A549 treated with CpdA at 1 μM for 4 hours (cell line): ENCODE data around the gene ZNF20. TPM values are rescaled to one million over a fixed set of nuclear protein-coding genes. Genes with fewer than 3 reads are reported as not detected.

Experiments
- total RNA-seq: library from RNA; stranded (reverse); fragments of 200-300 nt; extraction: Qiagen RNA extraction; gene quantifications from 5 replicates; pipeline ENCODE4 v1.2.3, GENCODE V29; 2022; ENCODE audit warnings: low read depth

The ZNF20 gene
- total RNA-seq = 0.20 TPM in 1 of 5 replicates, not detected in the others

GRCh38 chr19:12139885-12140544 lies at the start of gene ZNF20:
ZNF20 (minus strand) TSS chr19:12140350; CDS start chr19:12140182, 168 bp downstream.

GRCh38 chr19:12162882-12163806 lies 23.0 kb upstream of the ZNF20 start, which contains the start of gene ZNF136:
ZNF136 (plus strand) TSS chr19:12163096; CDS start chr19:12163204, 108 bp downstream.

GRCh38 chr19:12156223-12157058 lies 16.3 kb upstream of the ZNF20 start, which contains the start of gene ZNF625:
ZNF625 (minus strand) TSS chr19:12156734; CDS start chr19:12156558, 176 bp downstream.

Other genes with a start within 250 kb of the ZNF20 start
- gene ZNF700, start 215.2 kb downstream of the ZNF20 start, total RNA-seq = 0.15 to 0.52 TPM (median 0.24 TPM) in 5 replicates
- gene ZNF763, start 175.3 kb downstream of the ZNF20 start, total RNA-seq = not detected in 5 replicates
- not detected in 5 replicates for gene ZNF433, start 104.7 kb downstream of the ZNF20 start, total RNA-seq
- gene ZNF878, start 87.4 kb downstream of the ZNF20 start, total RNA-seq = not detected in 5 replicates
- not detected in 5 replicates for gene ZNF844, start 75.6 kb downstream of the ZNF20 start, total RNA-seq
- gene ZNF625, start 16.4 kb upstream of the ZNF20 start, total RNA-seq = not detected in 5 replicates
- 1.2 to 2.0 TPM (median 1.3 TPM) in 5 replicates for gene ZNF136, start 22.7 kb upstream of the ZNF20 start, total RNA-seq
- gene ZNF44, start 154.5 kb upstream of the ZNF20 start, total RNA-seq = 0.38 to 1.3 TPM (median 0.59 TPM) in 5 replicates
- not detected in 5 replicates for gene ZNF563, start 193.3 kb upstream of the ZNF20 start, total RNA-seq
- not detected in 5 replicates for gene ZNF442, start 225.3 kb upstream of the ZNF20 start, total RNA-seq